DOHH2 (cell line): ENCODE data around the gene CCDC144A.
"Not testable (repeated sequence)": the region's sequence is repeated elsewhere in the genome, so short reads cannot be mapped to it uniquely, and the experiment has no call there.

ENCODE experiments used
- CTCF ChIP-seq: fragments of 200-600 bp; sonication (generic); IDR thresholded peaks from one replicate; pipeline ENCODE4 v1.5.1; 2014; ENCODE audit warnings: antibody characterized with exemption, mild to moderate bottlenecking, low read depth, low read length; ENCODE audit not compliant: poor library complexity, severe bottlenecking
- EZH2phosphoT487 ChIP-seq: fragments of 200-600 bp; sonication (generic); IDR thresholded peaks from 2 replicates; pipeline ENCODE4 v1.6.1; 2017; ENCODE audit warnings: borderline replicate concordance, mild to moderate bottlenecking, antibody characterized with exemption, low read length, moderate library complexity, mixed read lengths

GRCh38 chr17:16823768-16824406, 133.8 kb downstream of the CCDC144A start:
- not testable (repeated sequence) for TF ChIP-seq EZH2phosphoT487, CTCF
